ENCODE measurements around the gene ENTHD1.
"Not testable (repeated sequence)": the region's sequence is repeated elsewhere in the genome, so short reads cannot be mapped to it uniquely, and the experiment has no call there.

DNA sequence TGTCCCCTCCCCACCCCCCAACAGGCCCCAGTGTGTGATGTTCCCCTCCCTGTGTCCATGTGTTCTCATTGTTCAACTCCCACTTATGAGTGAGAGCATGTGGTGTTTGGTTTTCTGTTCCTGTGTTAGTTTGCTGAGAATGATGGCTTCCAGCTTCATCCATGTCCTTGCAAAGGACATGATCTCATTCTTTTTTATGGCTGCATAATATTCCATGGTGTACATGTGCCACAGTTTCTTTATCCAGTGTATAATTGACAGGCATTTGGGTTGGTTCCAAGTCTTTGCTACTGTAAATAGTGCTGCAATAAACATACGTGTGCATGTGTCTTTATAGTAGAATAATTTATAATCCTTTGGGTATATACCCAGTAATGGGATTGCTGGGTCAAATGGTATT lies 159.5 kb downstream of the ENTHD1 start:
- TF ChIP-seq, protein P1, sequence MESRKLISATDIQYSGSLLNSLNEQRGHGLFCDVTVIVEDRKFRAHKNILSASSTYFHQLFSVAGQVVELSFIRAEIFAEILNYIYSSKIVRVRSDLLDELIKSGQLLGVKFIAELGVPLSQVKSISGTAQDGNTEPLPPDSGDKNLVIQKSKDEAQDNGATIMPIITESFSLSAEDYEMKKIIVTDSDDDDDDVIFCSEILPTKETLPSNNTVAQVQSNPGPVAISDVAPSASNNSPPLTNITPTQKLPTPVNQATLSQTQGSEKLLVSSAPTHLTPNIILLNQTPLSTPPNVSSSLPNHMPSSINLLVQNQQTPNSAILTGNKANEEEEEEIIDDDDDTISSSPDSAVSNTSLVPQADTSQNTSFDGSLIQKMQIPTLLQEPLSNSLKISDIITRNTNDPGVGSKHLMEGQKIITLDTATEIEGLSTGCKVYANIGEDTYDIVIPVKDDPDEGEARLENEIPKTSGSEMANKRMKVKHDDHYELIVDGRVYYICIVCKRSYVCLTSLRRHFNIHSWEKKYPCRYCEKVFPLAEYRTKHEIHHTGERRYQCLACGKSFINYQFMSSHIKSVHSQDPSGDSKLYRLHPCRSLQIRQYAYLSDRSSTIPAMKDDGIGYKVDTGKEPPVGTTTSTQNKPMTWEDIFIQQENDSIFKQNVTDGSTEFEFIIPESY (CRISPR knock-in tag; IDR thresholded peaks at IDR 0.05) = not testable (repeated sequence)
- TF ChIP-seq NEUROD1 (IDR thresholded peaks at IDR 0.05; ENCODE audit: borderline replicate concordance, low read depth, low read length, partially characterized antibody); ATF2 (CRISPR knock-in tag; IDR thresholded peaks at IDR 0.05); NFIC (IDR thresholded peaks at IDR 0.05): not testable (repeated sequence)
- TF ChIP-seq, protein P2, sequence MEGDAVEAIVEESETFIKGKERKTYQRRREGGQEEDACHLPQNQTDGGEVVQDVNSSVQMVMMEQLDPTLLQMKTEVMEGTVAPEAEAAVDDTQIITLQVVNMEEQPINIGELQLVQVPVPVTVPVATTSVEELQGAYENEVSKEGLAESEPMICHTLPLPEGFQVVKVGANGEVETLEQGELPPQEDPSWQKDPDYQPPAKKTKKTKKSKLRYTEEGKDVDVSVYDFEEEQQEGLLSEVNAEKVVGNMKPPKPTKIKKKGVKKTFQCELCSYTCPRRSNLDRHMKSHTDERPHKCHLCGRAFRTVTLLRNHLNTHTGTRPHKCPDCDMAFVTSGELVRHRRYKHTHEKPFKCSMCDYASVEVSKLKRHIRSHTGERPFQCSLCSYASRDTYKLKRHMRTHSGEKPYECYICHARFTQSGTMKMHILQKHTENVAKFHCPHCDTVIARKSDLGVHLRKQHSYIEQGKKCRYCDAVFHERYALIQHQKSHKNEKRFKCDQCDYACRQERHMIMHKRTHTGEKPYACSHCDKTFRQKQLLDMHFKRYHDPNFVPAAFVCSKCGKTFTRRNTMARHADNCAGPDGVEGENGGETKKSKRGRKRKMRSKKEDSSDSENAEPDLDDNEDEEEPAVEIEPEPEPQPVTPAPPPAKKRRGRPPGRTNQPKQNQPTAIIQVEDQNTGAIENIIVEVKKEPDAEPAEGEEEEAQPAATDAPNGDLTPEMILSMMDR (IDR thresholded peaks at IDR 0.05 in 2 of 3, conservative IDR thresholded peaks at IDR 0.05 in 1 of 3; ENCODE audit: insufficient read depth in 2 of 3, low read depth in 1 of 3, low read length in 3 of 3) = not testable (repeated sequence)

Data from K562 (cell line).